ENCODE results near the gene CORO6. TPM values are rescaled to one million over a fixed set of nuclear protein-coding genes. Genes with fewer than 3 reads are reported as not detected.

CORO6 gene
- total RNA-seq, 2 donors from 2014 or later, result 1.7 to 2.6 TPM

- ATAC-seq (peak; percentile 59), DNase-seq (peak in 2 of 3 donors; percentile 58 to 63)
- H3K4me1 Mint-ChIP-seq, result peaks cover 26% of the 10 kb centered on the region
- no peaks in the 10 kb centered on the region for H3K36me3 Mint-ChIP-seq (ENCODE audit: low read depth)
- peak overlapping the region; percentile 72 for H3K27ac Mint-ChIP-seq
- H3K4me3 Mint-ChIP-seq, result peak overlapping the region; percentile 94
- H3K9me3 ChIP-seq (ENCODE audit: control insufficient read depth, low read length, poor library complexity, severe bottlenecking), result no peaks in the 10 kb centered on the region
- no peaks in the 10 kb centered on the region for H3K27me3 Mint-ChIP-seq
Observed at GRCh38 chr17:29615048-29615385, 7.7 kb downstream of the CORO6 start.

- DNase-seq (no peak), ATAC-seq (no peak)
- H3K27me3 Mint-ChIP-seq, result no peaks in the 10 kb centered on the region
- H3K4me1 Mint-ChIP-seq, result peaks cover 26% of the 10 kb centered on the region
- peak overlapping the region; percentile 72 for H3K27ac Mint-ChIP-seq
- H3K9me3 ChIP-seq (ENCODE audit: control insufficient read depth, low read length, poor library complexity, severe bottlenecking), result no peaks in the 10 kb centered on the region
- peak overlapping the region; percentile 94 for H3K4me3 Mint-ChIP-seq
- H3K36me3 Mint-ChIP-seq (ENCODE audit: low read depth), result no peaks in the 10 kb centered on the region
Observed at GRCh38 chr17:29614349-29615047, 8.2 kb downstream of the CORO6 start.

GRCh38 chr17:29613856-29614255 is 8.9 kb downstream of the CORO6 start:
- peak overlapping the region; percentile 94 for H3K4me3 Mint-ChIP-seq
- H3K36me3 Mint-ChIP-seq (ENCODE audit: low read depth), result no peaks in the 10 kb centered on the region
- DNase-seq (no peak), ATAC-seq (no peak)
- H3K27ac Mint-ChIP-seq, result peak overlapping the region; percentile 54
- H3K9me3 ChIP-seq (ENCODE audit: control insufficient read depth, low read length, poor library complexity, severe bottlenecking), result no peaks in the 10 kb centered on the region
- H3K4me1 Mint-ChIP-seq, result peaks cover 26% of the 10 kb centered on the region
- H3K27me3 Mint-ChIP-seq, result no peaks in the 10 kb centered on the region

- ATAC-seq (peak; percentile 42), DNase-seq (peak; percentile 90 to 96 (median 94))
- Mint-ChIP-seq H3K36me3 (ENCODE audit: low read depth) (no peaks in the 10 kb centered on the region), H3K27me3 (no peaks in the 10 kb centered on the region), H3K4me3 (peak overlapping the region; percentile 56), H3K27ac (peak overlapping the region; percentile 54), H3K4me1 (peaks cover 26% of the 10 kb centered on the region)
- no peaks in the 10 kb centered on the region for H3K9me3 ChIP-seq (ENCODE audit: control insufficient read depth, low read length, poor library complexity, severe bottlenecking)
Observed at GRCh38 chr17:29613352-29613837, 9.3 kb downstream of the CORO6 start.

GRCh38 chr17:29612404-29613280 is 10.1 kb downstream of the CORO6 start:
- Mint-ChIP-seq H3K36me3 (ENCODE audit: low read depth) (no peaks in the 10 kb centered on the region), H3K27me3 (no peaks in the 10 kb centered on the region), H3K4me1 (peaks cover 24% of the 10 kb centered on the region), H3K27ac (no peak overlapping the region), H3K4me3 (peak overlapping the region; percentile 56)
- H3K9me3 ChIP-seq (ENCODE audit: control insufficient read depth, low read length, poor library complexity, severe bottlenecking), result no peaks in the 10 kb centered on the region
- DNase-seq (no peak), ATAC-seq (no peak)

- Mint-ChIP-seq H3K4me3 (peak overlapping the region; percentile 21), H3K27ac (no peak overlapping the region)
- DNase-seq, result no peak
Observed at GRCh38 chr17:29612094-29612403, 10.7 kb downstream of the CORO6 start.

GRCh38 chr17:29611351-29612093 is 11.2 kb downstream of the CORO6 start:
- DNase-seq, result no peak

More at GRCh38 chr17:29612094-29612403, 10.7 kb downstream of the CORO6 start:
- no peak for ATAC-seq
- Mint-ChIP-seq H3K27me3 (no peaks in the 10 kb centered on the region), H3K36me3 (ENCODE audit: low read depth) (no peaks in the 10 kb centered on the region), H3K4me1 (peaks cover 18% of the 10 kb centered on the region)
- no peaks in the 10 kb centered on the region for H3K9me3 ChIP-seq (ENCODE audit: control insufficient read depth, low read length, poor library complexity, severe bottlenecking)

GRCh38 chr17:29610395-29610794 is 12.3 kb downstream of the CORO6 start:
- no peaks in the 10 kb centered on the region for H3K36me3 Mint-ChIP-seq (ENCODE audit: low read depth)
- H3K27ac Mint-ChIP-seq, result no peak overlapping the region
- no peaks in the 10 kb centered on the region for H3K9me3 ChIP-seq (ENCODE audit: control insufficient read depth, low read length, poor library complexity, severe bottlenecking)
- peaks cover 11% of the 10 kb centered on the region for H3K4me1 Mint-ChIP-seq
- DNase-seq (no peak), ATAC-seq (no peak)
- H3K4me3 Mint-ChIP-seq, result no peak overlapping the region
- H3K27me3 Mint-ChIP-seq, result no peaks in the 10 kb centered on the region

More at GRCh38 chr17:29611351-29612093, 11.2 kb downstream of the CORO6 start:
- Mint-ChIP-seq H3K27me3 (no peaks in the 10 kb centered on the region), H3K27ac (no peak overlapping the region), H3K4me1 (peaks cover 14% of the 10 kb centered on the region), H3K4me3 (peak overlapping the region; percentile 21), H3K36me3 (ENCODE audit: low read depth) (no peaks in the 10 kb centered on the region)
- ATAC-seq, result no peak
- H3K9me3 ChIP-seq (ENCODE audit: control insufficient read depth, low read length, poor library complexity, severe bottlenecking), result no peaks in the 10 kb centered on the region

GRCh38 chr17:29608986-29609385 is 13.7 kb downstream of the CORO6 start:
- ATAC-seq (no peak), DNase-seq (no peak)
- H3K4me1 Mint-ChIP-seq, result peaks cover 3% of the 10 kb centered on the region
- no peak overlapping the region for H3K4me3 Mint-ChIP-seq
- H3K36me3 Mint-ChIP-seq (ENCODE audit: low read depth), result no peaks in the 10 kb centered on the region
- H3K27ac Mint-ChIP-seq, result no peak overlapping the region
- H3K27me3 Mint-ChIP-seq, result no peaks in the 10 kb centered on the region
- H3K9me3 ChIP-seq (ENCODE audit: control insufficient read depth, low read length, poor library complexity, severe bottlenecking), result no peaks in the 10 kb centered on the region

GRCh38 chr17:29607557-29608195 is 15.0 kb downstream of the CORO6 start:
- Mint-ChIP-seq H3K27ac (no peak overlapping the region), H3K36me3 (ENCODE audit: low read depth) (no peaks in the 10 kb centered on the region), H3K4me1 (no peaks in the 10 kb centered on the region), H3K4me3 (no peak overlapping the region), H3K27me3 (no peaks in the 10 kb centered on the region)
- no peak for ATAC-seq
- no peak for DNase-seq
- no peaks in the 10 kb centered on the region for H3K9me3 ChIP-seq (ENCODE audit: control insufficient read depth, low read length, poor library complexity, severe bottlenecking)

- no peaks in the 10 kb centered on the region for H3K27me3 Mint-ChIP-seq
- H3K36me3 Mint-ChIP-seq (ENCODE audit: low read depth), result no peaks in the 10 kb centered on the region
- H3K27ac Mint-ChIP-seq, result no peak overlapping the region
- no peaks in the 10 kb centered on the region for H3K9me3 ChIP-seq (ENCODE audit: control insufficient read depth, low read length, poor library complexity, severe bottlenecking)
- no peak overlapping the region for H3K4me3 Mint-ChIP-seq
- no peak for ATAC-seq
- H3K4me1 Mint-ChIP-seq, result no peaks in the 10 kb centered on the region
- DNase-seq, result no peak
Observed at GRCh38 chr17:29603109-29603674, 19.5 kb downstream of the CORO6 start.

GRCh38 chr17:29597361-29598172 is 25.1 kb downstream of the CORO6 start:
- no peak overlapping the region for H3K4me3 Mint-ChIP-seq
- DNase-seq (no peak), ATAC-seq (no peak)
- H3K9me3 ChIP-seq (ENCODE audit: control insufficient read depth, low read length, poor library complexity, severe bottlenecking), result no peaks in the 10 kb centered on the region
- H3K36me3 Mint-ChIP-seq (ENCODE audit: low read depth), result no peaks in the 10 kb centered on the region
- peaks cover 4% of the 10 kb centered on the region for H3K4me1 Mint-ChIP-seq
- no peak overlapping the region for H3K27ac Mint-ChIP-seq
- no peaks in the 10 kb centered on the region for H3K27me3 Mint-ChIP-seq
